ENCODE measurements around the gene ZDHHC14.

GRCh38 chr6:157500022-157500421, 119.0 kb downstream of the ZDHHC14 start:
- TF ChIP-seq, protein P1, sequence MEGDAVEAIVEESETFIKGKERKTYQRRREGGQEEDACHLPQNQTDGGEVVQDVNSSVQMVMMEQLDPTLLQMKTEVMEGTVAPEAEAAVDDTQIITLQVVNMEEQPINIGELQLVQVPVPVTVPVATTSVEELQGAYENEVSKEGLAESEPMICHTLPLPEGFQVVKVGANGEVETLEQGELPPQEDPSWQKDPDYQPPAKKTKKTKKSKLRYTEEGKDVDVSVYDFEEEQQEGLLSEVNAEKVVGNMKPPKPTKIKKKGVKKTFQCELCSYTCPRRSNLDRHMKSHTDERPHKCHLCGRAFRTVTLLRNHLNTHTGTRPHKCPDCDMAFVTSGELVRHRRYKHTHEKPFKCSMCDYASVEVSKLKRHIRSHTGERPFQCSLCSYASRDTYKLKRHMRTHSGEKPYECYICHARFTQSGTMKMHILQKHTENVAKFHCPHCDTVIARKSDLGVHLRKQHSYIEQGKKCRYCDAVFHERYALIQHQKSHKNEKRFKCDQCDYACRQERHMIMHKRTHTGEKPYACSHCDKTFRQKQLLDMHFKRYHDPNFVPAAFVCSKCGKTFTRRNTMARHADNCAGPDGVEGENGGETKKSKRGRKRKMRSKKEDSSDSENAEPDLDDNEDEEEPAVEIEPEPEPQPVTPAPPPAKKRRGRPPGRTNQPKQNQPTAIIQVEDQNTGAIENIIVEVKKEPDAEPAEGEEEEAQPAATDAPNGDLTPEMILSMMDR (IDR thresholded peaks at IDR 0.05; ENCODE audit: insufficient read depth, low read length, poor library complexity, severe bottlenecking): no peak
- TF ChIP-seq EZH2phosphoT487 (conservative IDR thresholded peaks at IDR 0.05; ENCODE audit: low read length): no peak
